H1 (cell line): ENCODE data around the gene C1orf185. TPM values are rescaled to one million over a fixed set of nuclear protein-coding genes. Genes with fewer than 3 reads are reported as not detected.

ENCODE experiments used
- HDAC6 ChIP-seq: IDR thresholded peaks from one replicate; pipeline ENCODE4 v1.7.1; 2012; ENCODE audit warnings: low read depth, mild to moderate bottlenecking, inconsistent platforms, low read length, moderate library complexity
- KDM1A ChIP-seq: fragments of 200-600, 300-600 bp; sonication (generic); IDR thresholded peaks from 2 replicates; pipeline ENCODE4 v1.7.1; 2016; ENCODE audit warnings: mild to moderate bottlenecking, low read length, borderline replicate concordance
- KDM5A ChIP-seq: fragments of 200-600 bp; IDR thresholded peaks from 2 replicates; pipeline ENCODE4 v1.7.1; 2012; ENCODE audit warnings: mild to moderate bottlenecking, low read length, inconsistent platforms, mixed read lengths
- MAFK ChIP-seq: IDR thresholded peaks from 2 replicates; pipeline ENCODE4 v1.6.1; 2012; ENCODE audit warnings: low read depth, mild to moderate bottlenecking, improper control_type of control experiment, low read length
- POLR2A ChIP-seq, 2 experiments: IDR thresholded peaks; 1 replicate in 1 of 2; 2 replicates in 1 of 2; pipeline ENCODE4 v1.6.1; 2011; ENCODE audit warnings: low read depth in 2 of 2, low read length in 2 of 2, mild to moderate bottlenecking in 2 of 2; ENCODE audit errors: control extremely low read depth in 1 of 2
- POU5F1 ChIP-seq: IDR thresholded peaks from 2 replicates; pipeline ENCODE4 v1.6.1; 2011; ENCODE audit warnings: low read depth, mild to moderate bottlenecking, low read length, moderate library complexity
- TAF7 ChIP-seq: optimal IDR thresholded peaks from 2 replicates; pipeline ENCODE3; 2011; ENCODE audit warnings: low read depth, mild to moderate bottlenecking, inconsistent platforms, low read length, moderate library complexity, borderline replicate concordance
- YY1 ChIP-seq: IDR thresholded peaks from 2 replicates; pipeline ENCODE4 v1.6.1; 2011; ENCODE audit warnings: low read depth, mild to moderate bottlenecking, low read length
- polyA plus RNA-seq, 7 experiments: library from polyadenylated mRNA; depleted of rRNA in 3 of 7; stranded (reverse) in 5 of 7; unstranded in 2 of 7; fragments of >200 nt in 5 of 7; fragments of 200-250 nt in 2 of 7; gene quantifications; 1 replicate in 5 of 7; 2 replicates in 1 of 7; 4 replicates in 1 of 7; pipeline versions ENCODE4 v1.2.1 to v1.2.3, GENCODE V29; 2011 to 2013; ENCODE audit warnings: missing spikeins in 2 of 7, mixed read lengths in 2 of 7
- total RNA-seq: library from RNA; stranded (reverse); fragmentation: NEBNext Ultra II Directional; extraction: Animal tissue kit (Norgen Biotek cat#: 25700); gene quantifications from 2 replicates; pipeline ENCODE4 v1.2.1, GENCODE V29; 2021
- TF ChIP-seq, protein P1 (sequence below): fragments of 300-600 bp; sonication (generic); IDR thresholded peaks from 2 replicates; pipeline ENCODE4 v1.7.1; 2012; ENCODE audit warnings: low read length, moderate library complexity, mild to moderate bottlenecking, inconsistent platforms; ENCODE audit not compliant: insufficient replicate concordance
- TF ChIP-seq, protein P2 (sequence below): IDR thresholded peaks from 2 replicates; pipeline ENCODE4 v1.6.1; 2012; ENCODE audit warnings: inconsistent platforms

Gene C1orf185
- total and polyA plus RNA-seq, 2 of the 8 experiments (the other 6 are each of a cell fraction or from before 2014, with no cell fraction given): not detected

DNA sequence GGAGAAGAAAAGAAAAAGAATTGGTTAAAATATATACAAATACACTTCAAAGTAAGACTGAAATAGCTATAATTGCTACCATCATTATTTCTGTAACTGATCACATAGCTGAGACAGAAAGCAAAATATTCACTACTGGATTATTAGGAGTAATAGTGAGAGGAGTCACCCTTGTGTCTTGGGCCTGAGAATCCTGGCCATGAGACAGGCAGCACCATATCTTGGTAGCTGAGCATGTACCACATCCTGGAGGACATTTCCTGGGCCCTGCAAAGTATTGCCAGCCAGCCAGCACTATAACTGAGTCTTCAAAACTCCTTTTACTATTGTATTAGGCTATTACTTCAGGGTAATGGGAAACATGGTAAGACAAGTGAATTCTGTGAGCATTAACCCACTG is 63.5 kb downstream of the C1orf185 start (continued):
- TF ChIP-seq, protein P1, sequence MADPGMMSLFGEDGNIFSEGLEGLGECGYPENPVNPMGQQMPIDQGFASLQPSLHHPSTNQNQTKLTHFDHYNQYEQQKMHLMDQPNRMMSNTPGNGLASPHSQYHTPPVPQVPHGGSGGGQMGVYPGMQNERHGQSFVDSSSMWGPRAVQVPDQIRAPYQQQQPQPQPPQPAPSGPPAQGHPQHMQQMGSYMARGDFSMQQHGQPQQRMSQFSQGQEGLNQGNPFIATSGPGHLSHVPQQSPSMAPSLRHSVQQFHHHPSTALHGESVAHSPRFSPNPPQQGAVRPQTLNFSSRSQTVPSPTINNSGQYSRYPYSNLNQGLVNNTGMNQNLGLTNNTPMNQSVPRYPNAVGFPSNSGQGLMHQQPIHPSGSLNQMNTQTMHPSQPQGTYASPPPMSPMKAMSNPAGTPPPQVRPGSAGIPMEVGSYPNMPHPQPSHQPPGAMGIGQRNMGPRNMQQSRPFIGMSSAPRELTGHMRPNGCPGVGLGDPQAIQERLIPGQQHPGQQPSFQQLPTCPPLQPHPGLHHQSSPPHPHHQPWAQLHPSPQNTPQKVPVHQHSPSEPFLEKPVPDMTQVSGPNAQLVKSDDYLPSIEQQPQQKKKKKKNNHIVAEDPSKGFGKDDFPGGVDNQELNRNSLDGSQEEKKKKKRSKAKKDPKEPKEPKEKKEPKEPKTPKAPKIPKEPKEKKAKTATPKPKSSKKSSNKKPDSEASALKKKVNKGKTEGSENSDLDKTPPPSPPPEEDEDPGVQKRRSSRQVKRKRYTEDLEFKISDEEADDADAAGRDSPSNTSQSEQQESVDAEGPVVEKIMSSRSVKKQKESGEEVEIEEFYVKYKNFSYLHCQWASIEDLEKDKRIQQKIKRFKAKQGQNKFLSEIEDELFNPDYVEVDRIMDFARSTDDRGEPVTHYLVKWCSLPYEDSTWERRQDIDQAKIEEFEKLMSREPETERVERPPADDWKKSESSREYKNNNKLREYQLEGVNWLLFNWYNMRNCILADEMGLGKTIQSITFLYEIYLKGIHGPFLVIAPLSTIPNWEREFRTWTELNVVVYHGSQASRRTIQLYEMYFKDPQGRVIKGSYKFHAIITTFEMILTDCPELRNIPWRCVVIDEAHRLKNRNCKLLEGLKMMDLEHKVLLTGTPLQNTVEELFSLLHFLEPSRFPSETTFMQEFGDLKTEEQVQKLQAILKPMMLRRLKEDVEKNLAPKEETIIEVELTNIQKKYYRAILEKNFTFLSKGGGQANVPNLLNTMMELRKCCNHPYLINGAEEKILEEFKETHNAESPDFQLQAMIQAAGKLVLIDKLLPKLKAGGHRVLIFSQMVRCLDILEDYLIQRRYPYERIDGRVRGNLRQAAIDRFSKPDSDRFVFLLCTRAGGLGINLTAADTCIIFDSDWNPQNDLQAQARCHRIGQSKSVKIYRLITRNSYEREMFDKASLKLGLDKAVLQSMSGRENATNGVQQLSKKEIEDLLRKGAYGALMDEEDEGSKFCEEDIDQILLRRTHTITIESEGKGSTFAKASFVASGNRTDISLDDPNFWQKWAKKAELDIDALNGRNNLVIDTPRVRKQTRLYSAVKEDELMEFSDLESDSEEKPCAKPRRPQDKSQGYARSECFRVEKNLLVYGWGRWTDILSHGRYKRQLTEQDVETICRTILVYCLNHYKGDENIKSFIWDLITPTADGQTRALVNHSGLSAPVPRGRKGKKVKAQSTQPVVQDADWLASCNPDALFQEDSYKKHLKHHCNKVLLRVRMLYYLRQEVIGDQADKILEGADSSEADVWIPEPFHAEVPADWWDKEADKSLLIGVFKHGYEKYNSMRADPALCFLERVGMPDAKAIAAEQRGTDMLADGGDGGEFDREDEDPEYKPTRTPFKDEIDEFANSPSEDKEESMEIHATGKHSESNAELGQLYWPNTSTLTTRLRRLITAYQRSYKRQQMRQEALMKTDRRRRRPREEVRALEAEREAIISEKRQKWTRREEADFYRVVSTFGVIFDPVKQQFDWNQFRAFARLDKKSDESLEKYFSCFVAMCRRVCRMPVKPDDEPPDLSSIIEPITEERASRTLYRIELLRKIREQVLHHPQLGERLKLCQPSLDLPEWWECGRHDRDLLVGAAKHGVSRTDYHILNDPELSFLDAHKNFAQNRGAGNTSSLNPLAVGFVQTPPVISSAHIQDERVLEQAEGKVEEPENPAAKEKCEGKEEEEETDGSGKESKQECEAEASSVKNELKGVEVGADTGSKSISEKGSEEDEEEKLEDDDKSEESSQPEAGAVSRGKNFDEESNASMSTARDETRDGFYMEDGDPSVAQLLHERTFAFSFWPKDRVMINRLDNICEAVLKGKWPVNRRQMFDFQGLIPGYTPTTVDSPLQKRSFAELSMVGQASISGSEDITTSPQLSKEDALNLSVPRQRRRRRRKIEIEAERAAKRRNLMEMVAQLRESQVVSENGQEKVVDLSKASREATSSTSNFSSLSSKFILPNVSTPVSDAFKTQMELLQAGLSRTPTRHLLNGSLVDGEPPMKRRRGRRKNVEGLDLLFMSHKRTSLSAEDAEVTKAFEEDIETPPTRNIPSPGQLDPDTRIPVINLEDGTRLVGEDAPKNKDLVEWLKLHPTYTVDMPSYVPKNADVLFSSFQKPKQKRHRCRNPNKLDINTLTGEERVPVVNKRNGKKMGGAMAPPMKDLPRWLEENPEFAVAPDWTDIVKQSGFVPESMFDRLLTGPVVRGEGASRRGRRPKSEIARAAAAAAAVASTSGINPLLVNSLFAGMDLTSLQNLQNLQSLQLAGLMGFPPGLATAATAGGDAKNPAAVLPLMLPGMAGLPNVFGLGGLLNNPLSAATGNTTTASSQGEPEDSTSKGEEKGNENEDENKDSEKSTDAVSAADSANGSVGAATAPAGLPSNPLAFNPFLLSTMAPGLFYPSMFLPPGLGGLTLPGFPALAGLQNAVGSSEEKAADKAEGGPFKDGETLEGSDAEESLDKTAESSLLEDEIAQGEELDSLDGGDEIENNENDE: no peak
- TF ChIP-seq POU5F1 (no peak), KDM1A (no peak), HDAC6 (no peak), KDM5A (no peak), MAFK (no peak), TAF7 (no peak), YY1 (no peak), POLR2A (IDR thresholded peaks at IDR 0.05; ENCODE audit: control extremely low read depth in 1 of 2, low read depth in 2 of 2, low read length in 2 of 2) (no peak)
- TF ChIP-seq, protein P2, sequence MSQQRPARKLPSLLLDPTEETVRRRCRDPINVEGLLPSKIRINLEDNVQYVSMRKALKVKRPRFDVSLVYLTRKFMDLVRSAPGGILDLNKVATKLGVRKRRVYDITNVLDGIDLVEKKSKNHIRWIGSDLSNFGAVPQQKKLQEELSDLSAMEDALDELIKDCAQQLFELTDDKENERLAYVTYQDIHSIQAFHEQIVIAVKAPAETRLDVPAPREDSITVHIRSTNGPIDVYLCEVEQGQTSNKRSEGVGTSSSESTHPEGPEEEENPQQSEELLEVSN: no peak
